ENCODE measurements around the gene RALGAPA1. TPM values are rescaled to one million over a fixed set of nuclear protein-coding genes. Genes with fewer than 3 reads are reported as not detected.

Gene RALGAPA1
- total and polyA plus RNA-seq, 9 of the 15 experiments (the other 6 are each of a cell fraction or from before 2014, with no cell fraction given) = 2.5 to 16.3 (median 6.2) TPM

DNA sequence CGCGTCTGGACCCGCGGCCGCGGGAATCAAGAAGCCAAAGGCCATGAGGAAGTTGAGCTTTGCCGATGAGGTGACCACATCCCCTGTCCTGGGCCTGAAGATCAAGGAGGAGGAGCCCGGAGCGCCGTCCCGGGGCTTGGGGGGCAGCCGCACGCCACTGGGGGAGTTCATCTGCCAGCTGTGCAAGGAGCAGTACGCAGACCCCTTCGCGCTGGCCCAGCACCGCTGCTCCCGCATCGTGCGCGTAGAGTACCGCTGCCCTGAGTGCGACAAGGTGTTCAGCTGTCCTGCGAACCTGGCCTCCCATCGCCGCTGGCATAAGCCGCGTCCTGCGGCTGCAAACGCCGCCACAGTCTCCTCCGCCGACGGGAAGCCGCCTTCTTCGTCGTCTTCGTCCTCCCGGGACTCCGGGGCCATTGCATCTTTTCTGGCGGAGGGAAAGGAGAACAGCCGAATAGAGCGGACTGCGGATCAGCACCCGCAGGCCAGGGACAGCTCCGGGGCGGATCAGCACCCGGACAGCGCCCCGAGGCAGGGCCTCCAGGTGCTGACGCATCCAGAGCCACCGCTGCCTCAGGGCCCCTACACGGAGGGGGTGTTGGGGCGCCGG, 274.1 kb downstream of the RALGAPA1 start (continued):
- TF ChIP-seq, protein P1, sequence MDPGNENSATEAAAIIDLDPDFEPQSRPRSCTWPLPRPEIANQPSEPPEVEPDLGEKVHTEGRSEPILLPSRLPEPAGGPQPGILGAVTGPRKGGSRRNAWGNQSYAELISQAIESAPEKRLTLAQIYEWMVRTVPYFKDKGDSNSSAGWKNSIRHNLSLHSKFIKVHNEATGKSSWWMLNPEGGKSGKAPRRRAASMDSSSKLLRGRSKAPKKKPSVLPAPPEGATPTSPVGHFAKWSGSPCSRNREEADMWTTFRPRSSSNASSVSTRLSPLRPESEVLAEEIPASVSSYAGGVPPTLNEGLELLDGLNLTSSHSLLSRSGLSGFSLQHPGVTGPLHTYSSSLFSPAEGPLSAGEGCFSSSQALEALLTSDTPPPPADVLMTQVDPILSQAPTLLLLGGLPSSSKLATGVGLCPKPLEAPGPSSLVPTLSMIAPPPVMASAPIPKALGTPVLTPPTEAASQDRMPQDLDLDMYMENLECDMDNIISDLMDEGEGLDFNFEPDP (CRISPR knock-in tag; IDR thresholded peaks at IDR 0.05) = no peak
- TF ChIP-seq CREB1 (IDR thresholded peaks at IDR 0.05) (no peak), CREB1 (CRISPR knock-in tag; IDR thresholded peaks at IDR 0.05) (peak; percentile 89), CSDE1 (IDR thresholded peaks at IDR 0.05) (no peak), PHTF2 (CRISPR knock-in tag; IDR thresholded peaks at IDR 0.05) (no peak), MEF2A (IDR thresholded peaks at IDR 0.05; ENCODE audit: control insufficient read depth, low read depth, low read length) (no peak), ZFX (CRISPR knock-in tag; IDR thresholded peaks at IDR 0.05) (peak; percentile 67), NCOA6 (IDR thresholded peaks at IDR 0.05) (peak; percentile 99), MECOM (CRISPR knock-in tag; IDR thresholded peaks at IDR 0.05) (peak; percentile 86; the same call in 1 of the 2 replicates), BCL6 (CRISPR knock-in tag; IDR thresholded peaks at IDR 0.05) (no peak), ZNF134 (CRISPR knock-in tag; conservative IDR thresholded peaks at IDR 0.05) (no peak)
- TF ChIP-seq, protein P2, sequence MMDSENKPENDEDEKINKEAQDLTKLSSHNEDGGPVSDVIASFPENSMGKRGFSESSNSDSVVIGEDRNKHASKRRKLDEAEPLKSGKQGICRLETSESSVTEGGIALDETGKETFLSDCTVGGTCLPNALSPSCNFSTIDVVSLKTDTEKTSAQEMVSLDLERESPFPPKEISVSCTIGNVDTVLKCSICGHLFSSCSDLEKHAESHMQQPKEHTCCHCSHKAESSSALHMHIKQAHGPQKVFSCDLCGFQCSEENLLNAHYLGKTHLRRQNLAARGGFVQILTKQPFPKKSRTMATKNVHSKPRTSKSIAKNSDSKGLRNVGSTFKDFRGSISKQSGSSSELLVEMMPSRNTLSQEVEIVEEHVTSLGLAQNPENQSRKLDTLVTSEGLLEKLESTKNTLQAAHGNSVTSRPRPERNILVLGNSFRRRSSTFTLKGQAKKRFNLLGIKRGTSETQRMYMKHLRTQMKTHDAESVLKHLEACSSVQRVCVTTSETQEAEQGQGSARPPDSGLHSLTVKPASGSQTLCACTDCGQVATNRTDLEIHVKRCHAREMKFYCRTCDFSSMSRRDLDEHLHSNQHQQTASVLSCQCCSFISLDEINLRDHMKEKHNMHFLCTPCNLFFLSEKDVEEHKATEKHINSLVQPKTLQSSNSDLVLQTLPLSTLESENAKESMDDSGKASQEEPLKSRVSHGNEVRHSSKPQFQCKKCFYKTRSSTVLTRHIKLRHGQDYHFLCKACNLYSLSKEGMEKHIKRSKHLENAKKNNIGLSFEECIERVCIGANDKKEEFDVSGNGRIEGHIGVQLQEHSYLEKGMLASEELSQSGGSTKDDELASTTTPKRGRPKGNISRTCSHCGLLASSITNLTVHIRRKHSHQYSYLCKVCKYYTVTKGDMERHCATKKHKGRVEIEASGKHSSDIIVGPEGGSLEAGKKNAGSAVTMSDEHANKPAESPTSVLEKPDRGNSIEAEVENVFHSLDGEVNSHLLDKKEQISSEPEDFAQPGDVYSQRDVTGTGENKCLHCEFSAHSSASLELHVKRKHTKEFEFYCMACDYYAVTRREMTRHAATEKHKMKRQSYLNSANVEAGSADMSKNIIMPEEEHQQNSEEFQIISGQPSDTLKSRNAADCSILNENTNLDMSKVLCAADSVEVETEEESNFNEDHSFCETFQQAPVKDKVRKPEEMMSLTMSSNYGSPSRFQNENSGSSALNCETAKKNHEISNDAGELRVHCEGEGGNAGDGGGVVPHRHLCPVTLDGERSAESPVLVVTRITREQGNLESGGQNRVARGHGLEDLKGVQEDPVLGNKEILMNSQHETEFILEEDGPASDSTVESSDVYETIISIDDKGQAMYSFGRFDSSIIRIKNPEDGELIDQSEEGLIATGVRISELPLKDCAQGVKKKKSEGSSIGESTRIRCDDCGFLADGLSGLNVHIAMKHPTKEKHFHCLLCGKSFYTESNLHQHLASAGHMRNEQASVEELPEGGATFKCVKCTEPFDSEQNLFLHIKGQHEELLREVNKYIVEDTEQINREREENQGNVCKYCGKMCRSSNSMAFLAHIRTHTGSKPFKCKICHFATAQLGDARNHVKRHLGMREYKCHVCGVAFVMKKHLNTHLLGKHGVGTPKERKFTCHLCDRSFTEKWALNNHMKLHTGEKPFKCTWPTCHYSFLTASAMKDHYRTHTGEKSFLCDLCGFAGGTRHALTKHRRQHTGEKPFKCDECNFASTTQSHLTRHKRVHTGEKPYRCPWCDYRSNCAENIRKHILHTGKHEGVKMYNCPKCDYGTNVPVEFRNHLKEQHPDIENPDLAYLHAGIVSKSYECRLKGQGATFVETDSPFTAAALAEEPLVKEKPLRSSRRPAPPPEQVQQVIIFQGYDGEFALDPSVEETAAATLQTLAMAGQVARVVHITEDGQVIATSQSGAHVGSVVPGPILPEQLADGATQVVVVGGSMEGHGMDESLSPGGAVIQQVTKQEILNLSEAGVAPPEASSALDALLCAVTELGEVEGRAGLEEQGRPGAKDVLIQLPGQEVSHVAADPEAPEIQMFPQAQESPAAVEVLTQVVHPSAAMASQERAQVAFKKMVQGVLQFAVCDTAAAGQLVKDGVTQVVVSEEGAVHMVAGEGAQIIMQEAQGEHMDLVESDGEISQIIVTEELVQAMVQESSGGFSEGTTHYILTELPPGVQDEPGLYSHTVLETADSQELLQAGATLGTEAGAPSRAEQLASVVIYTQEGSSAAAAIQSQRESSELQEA (IDR thresholded peaks at IDR 0.05; ENCODE audit: low read depth) = no peak
- TF ChIP-seq, protein P3, sequence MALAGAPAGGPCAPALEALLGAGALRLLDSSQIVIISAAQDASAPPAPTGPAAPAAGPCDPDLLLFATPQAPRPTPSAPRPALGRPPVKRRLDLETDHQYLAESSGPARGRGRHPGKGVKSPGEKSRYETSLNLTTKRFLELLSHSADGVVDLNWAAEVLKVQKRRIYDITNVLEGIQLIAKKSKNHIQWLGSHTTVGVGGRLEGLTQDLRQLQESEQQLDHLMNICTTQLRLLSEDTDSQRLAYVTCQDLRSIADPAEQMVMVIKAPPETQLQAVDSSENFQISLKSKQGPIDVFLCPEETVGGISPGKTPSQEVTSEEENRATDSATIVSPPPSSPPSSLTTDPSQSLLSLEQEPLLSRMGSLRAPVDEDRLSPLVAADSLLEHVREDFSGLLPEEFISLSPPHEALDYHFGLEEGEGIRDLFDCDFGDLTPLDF (CRISPR knock-in tag; IDR thresholded peaks at IDR 0.05) = peak; percentile 98
- TF ChIP-seq, protein P4, sequence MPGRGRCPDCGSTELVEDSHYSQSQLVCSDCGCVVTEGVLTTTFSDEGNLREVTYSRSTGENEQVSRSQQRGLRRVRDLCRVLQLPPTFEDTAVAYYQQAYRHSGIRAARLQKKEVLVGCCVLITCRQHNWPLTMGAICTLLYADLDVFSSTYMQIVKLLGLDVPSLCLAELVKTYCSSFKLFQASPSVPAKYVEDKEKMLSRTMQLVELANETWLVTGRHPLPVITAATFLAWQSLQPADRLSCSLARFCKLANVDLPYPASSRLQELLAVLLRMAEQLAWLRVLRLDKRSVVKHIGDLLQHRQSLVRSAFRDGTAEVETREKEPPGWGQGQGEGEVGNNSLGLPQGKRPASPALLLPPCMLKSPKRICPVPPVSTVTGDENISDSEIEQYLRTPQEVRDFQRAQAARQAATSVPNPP (IDR thresholded peaks at IDR 0.05; ENCODE audit: borderline replicate concordance, insufficient read depth, insufficient read length) = no peak

Data from K562 (cell line).